GM23338 (cell line): ENCODE results near the gene MAP3K8. TPM values are rescaled to one million over a fixed set of nuclear protein-coding genes. Genes with fewer than 3 reads are reported as not detected.

Experiments used
- ATAC-seq: fragments of 200-7000 bp; cut with Tn5 transposase; 3 replicates; pipeline ENCODE4 v1.9.1; 2020
- DNase-seq: peaks from one replicate; pipeline ENCODE4 v3.0.0-alpha.2; 2015; ENCODE audit warnings: low spot score
- H2AFZ ChIP-seq: fragments of 200-600 bp; sonication (generic); 2 replicates; pipeline ENCODE4 v1.8.0; 2016; ENCODE audit warnings: antibody characterized with exemption, mild to moderate bottlenecking, moderate library complexity
- H3F3A ChIP-seq: fragments of 200-600 bp; sonication (generic); replicated peaks from 2 replicates; pipeline ENCODE4 v1.8.0; 2017; ENCODE audit warnings: antibody characterized with exemption, mixed run types, low read depth
- H3K27ac ChIP-seq: fragments of 200-600 bp; sonication (generic); 2 replicates; pipeline ENCODE4 v1.6.1; 2016; ENCODE audit warnings: low read depth
- H3K27me3 ChIP-seq: fragments of 200-600 bp; sonication (generic); 2 replicates; pipeline ENCODE4 v1.8.0; 2016; ENCODE audit warnings: mild to moderate bottlenecking, mixed run types, moderate library complexity; ENCODE audit not compliant: insufficient read depth
- H3K36me3 ChIP-seq: fragments of 200-600 bp; sonication (generic); 2 replicates; pipeline ENCODE4 v1.8.0; 2016; ENCODE audit warnings: mild to moderate bottlenecking; ENCODE audit not compliant: insufficient read depth
- H3K4me1 ChIP-seq: fragments of 200-600 bp; sonication (generic); 2 replicates; pipeline ENCODE4 v1.8.0; 2016; ENCODE audit warnings: mild to moderate bottlenecking, moderate library complexity; ENCODE audit not compliant: insufficient read depth
- H3K4me2 ChIP-seq: fragments of 200-600 bp; sonication (generic); 2 replicates; pipeline ENCODE4 v1.7.1; 2017; ENCODE audit warnings: mixed run types
- H3K4me3 ChIP-seq: fragments of 200-600 bp; sonication (generic); 2 replicates; pipeline ENCODE4 v1.6.1; 2016; ENCODE audit warnings: mixed run types
- H3K79me2 ChIP-seq: fragments of 200-600 bp; sonication (generic); replicated peaks from 2 replicates; pipeline ENCODE4 v1.8.0; 2017; ENCODE audit warnings: mild to moderate bottlenecking; ENCODE audit not compliant: insufficient read depth
- H3K9me2 ChIP-seq: fragments of 200-600 bp; sonication (generic); 2 replicates; pipeline ENCODE4 v1.8.0; 2017; ENCODE audit not compliant: insufficient read depth
- H4K20me1 ChIP-seq: fragments of 200-600 bp; sonication (generic); replicated peaks from 2 replicates; pipeline ENCODE4 v1.8.0; 2017; ENCODE audit warnings: mild to moderate bottlenecking; ENCODE audit not compliant: insufficient read depth
- H3K27ac Mint-ChIP-seq: 2 replicates; pipeline ENCODE4 v1.8.0; 2020; ENCODE audit warnings: inconsistent platforms, mild to moderate bottlenecking, moderate library complexity, mixed read lengths
- H3K27me3 Mint-ChIP-seq: 3 replicates; pipeline ENCODE4 v1.8.0; 2022; ENCODE audit warnings: low read depth, mild to moderate bottlenecking, moderate library complexity, mixed read lengths, inconsistent platforms; ENCODE audit not compliant: insufficient read depth, poor library complexity
- H3K36me3 Mint-ChIP-seq: 3 replicates; pipeline ENCODE4 v1.8.0; 2021; ENCODE audit warnings: low read depth, mild to moderate bottlenecking, inconsistent platforms, moderate library complexity, mixed read lengths
- H3K4me1 Mint-ChIP-seq: 3 replicates; pipeline ENCODE4 v1.8.0; 2020; ENCODE audit warnings: mild to moderate bottlenecking, inconsistent platforms, mixed read lengths
- H3K4me3 Mint-ChIP-seq: 3 replicates; pipeline ENCODE4 v1.8.0; 2021; ENCODE audit warnings: moderate library complexity, mild to moderate bottlenecking, inconsistent platforms, mixed read lengths
- H3K9me3 Mint-ChIP-seq: 3 replicates; pipeline ENCODE4 v1.8.0; 2020; ENCODE audit warnings: moderate library complexity, mild to moderate bottlenecking, inconsistent platforms, mixed read lengths
- CTCF ChIP-seq, 2 experiments: fragments of 200-600 bp in 1 of 2; sonication (generic) in 1 of 2; conservative IDR thresholded peaks; 2 replicates each; pipeline versions ENCODE4 v1.5.1 to v1.6.1; 2016 to 2017; ENCODE audit warnings: antibody characterized with exemption in 2 of 2, low read depth in 2 of 2, mild to moderate bottlenecking in 2 of 2, moderate library complexity in 1 of 2
- EZH2 ChIP-seq: fragments of 200-600 bp; sonication (generic); IDR thresholded peaks from one replicate; pipeline ENCODE4 v1.8.0; 2017; ENCODE audit warnings: antibody characterized with exemption, mild to moderate bottlenecking, low read depth; ENCODE audit not compliant: unreplicated experiment
- EZH2phosphoT487 ChIP-seq: fragments of 200-600 bp; sonication (generic); IDR thresholded peaks from one replicate; pipeline ENCODE4 v1.8.1; 2018; ENCODE audit warnings: antibody characterized with exemption; ENCODE audit not compliant: unreplicated experiment
- JUNB ChIP-seq: IDR thresholded peaks from one replicate; pipeline ENCODE4 v1.6.1; 2016; ENCODE audit warnings: antibody characterized with exemption; ENCODE audit not compliant: unreplicated experiment
- NANOG ChIP-seq: IDR thresholded peaks from 2 replicates; pipeline ENCODE4 v1.6.1; 2016; ENCODE audit warnings: antibody characterized with exemption, borderline replicate concordance
- STAT1 ChIP-seq: IDR thresholded peaks from one replicate; pipeline ENCODE4 v1.6.1; 2016; ENCODE audit warnings: antibody characterized with exemption; ENCODE audit not compliant: unreplicated experiment
- ZNF331 ChIP-seq: fragments of 250-450 bp; sonication (Bioruptor Pico); IDR thresholded peaks from 2 replicates; pipeline ENCODE4 v1.5.0; 2020; ENCODE audit warnings: low read depth, mild to moderate bottlenecking, moderate library complexity
- ZNF462 ChIP-seq: fragments of 250-450 bp; sonication (Bioruptor Pico); IDR thresholded peaks from 2 replicates; pipeline ENCODE4 v1.5.0; 2020; ENCODE audit warnings: mild to moderate bottlenecking, moderate library complexity
- polyA plus RNA-seq: library from polyadenylated mRNA; unstranded; fragments of >200 nt; fragmentation: Nextera tagmentation; extraction: Ambion mirVana; gene quantifications from 2 replicates; pipeline ENCODE4 v1.2.1, GENCODE V29; 2016
- total RNA-seq: library from RNA; depleted of rRNA; stranded (reverse); fragments of >200 nt; shearing (Covaris generic); gene quantifications from 2 replicates; pipeline ENCODE4 v1.2.3, GENCODE V29; 2014
- TF ChIP-seq, protein P1 (sequence below): IDR thresholded peaks from one replicate; pipeline ENCODE4 v1.6.1; 2018; ENCODE audit warnings: antibody characterized with exemption; ENCODE audit not compliant: unreplicated experiment
- TF ChIP-seq, protein P2 (sequence below): IDR thresholded peaks from 2 replicates; pipeline ENCODE4 v1.6.1; 2016; ENCODE audit warnings: antibody characterized with exemption

MAP3K8 gene
- total and polyA plus RNA-seq, 2 experiments from 2014 or later, result 3.5 to 5.0 TPM

DNA sequence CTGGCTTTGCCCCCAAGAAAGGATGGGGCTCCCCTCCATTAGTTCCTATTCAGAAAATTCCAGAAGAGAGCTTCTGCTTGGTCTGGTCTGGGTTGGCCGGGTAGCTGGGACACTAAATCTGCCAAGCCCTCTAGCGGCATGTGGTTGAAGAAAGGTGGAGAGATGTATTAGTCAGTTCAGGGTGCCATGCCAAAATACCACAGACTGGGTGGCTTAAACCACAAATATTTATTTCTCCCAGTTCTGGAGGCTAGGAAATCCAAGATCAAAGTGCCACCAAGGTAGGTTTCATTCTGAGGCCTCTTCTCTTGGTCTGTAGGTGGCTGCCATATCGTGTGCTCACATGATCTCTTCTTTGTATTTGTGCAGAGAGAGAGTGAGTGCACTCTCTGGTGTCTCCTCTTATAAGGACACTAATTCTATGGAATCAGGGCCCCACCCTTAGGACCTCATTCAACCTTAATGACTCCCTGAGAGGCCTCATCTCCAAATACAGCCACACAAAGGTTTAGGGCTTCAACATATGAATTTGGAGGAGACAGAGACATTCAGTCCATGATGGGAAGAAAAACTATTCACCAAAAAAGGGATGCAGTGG lies 46.2 kb upstream of the MAP3K8 start:
- peaks cover 10% of the 10 kb centered on the region for H3K27me3 Mint-ChIP-seq
- H3K27ac Mint-ChIP-seq, result no peak overlapping the region
- H3K27ac ChIP-seq, result no peak overlapping the region
- no peaks in the 10 kb centered on the region for H4K20me1 ChIP-seq
- H3K4me3 ChIP-seq, result no peak overlapping the region
- no peak overlapping the region for H3K4me3 Mint-ChIP-seq
- H3K4me2 ChIP-seq, result no peak overlapping the region
- no peaks in the 10 kb centered on the region for H3K79me2 ChIP-seq
- H3F3A ChIP-seq, result no peaks in the 10 kb centered on the region
- H3K4me1 Mint-ChIP-seq, result peaks cover 15% of the 10 kb centered on the region; the same call in 2 of the 3 replicates
- no peak overlapping the region for H2AFZ ChIP-seq
- H3K27me3 ChIP-seq, result no peaks in the 10 kb centered on the region
- H3K9me3 Mint-ChIP-seq, result no peaks in the 10 kb centered on the region
- no peaks in the 10 kb centered on the region; the same call in 1 of the 2 replicates for H3K4me1 ChIP-seq
- H3K9me2 ChIP-seq, result no peaks in the 10 kb centered on the region
- ATAC-seq (no peak), DNase-seq (no peak)
- H3K36me3 Mint-ChIP-seq, result no peaks in the 10 kb centered on the region
- TF ChIP-seq EZH2 (no peak), NANOG (no peak), JUNB (no peak), CTCF (conservative IDR thresholded peaks at IDR 0.05; ENCODE audit: low read depth in 2 of 2) (no peak), ZNF462 (no peak), ZNF331 (CRISPR knock-in tag) (no peak), STAT1 (no peak), EZH2phosphoT487 (no peak)
- TF ChIP-seq, protein P1, sequence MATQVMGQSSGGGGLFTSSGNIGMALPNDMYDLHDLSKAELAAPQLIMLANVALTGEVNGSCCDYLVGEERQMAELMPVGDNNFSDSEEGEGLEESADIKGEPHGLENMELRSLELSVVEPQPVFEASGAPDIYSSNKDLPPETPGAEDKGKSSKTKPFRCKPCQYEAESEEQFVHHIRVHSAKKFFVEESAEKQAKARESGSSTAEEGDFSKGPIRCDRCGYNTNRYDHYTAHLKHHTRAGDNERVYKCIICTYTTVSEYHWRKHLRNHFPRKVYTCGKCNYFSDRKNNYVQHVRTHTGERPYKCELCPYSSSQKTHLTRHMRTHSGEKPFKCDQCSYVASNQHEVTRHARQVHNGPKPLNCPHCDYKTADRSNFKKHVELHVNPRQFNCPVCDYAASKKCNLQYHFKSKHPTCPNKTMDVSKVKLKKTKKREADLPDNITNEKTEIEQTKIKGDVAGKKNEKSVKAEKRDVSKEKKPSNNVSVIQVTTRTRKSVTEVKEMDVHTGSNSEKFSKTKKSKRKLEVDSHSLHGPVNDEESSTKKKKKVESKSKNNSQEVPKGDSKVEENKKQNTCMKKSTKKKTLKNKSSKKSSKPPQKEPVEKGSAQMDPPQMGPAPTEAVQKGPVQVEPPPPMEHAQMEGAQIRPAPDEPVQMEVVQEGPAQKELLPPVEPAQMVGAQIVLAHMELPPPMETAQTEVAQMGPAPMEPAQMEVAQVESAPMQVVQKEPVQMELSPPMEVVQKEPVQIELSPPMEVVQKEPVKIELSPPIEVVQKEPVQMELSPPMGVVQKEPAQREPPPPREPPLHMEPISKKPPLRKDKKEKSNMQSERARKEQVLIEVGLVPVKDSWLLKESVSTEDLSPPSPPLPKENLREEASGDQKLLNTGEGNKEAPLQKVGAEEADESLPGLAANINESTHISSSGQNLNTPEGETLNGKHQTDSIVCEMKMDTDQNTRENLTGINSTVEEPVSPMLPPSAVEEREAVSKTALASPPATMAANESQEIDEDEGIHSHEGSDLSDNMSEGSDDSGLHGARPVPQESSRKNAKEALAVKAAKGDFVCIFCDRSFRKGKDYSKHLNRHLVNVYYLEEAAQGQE, result no peak
- TF ChIP-seq, protein P2, sequence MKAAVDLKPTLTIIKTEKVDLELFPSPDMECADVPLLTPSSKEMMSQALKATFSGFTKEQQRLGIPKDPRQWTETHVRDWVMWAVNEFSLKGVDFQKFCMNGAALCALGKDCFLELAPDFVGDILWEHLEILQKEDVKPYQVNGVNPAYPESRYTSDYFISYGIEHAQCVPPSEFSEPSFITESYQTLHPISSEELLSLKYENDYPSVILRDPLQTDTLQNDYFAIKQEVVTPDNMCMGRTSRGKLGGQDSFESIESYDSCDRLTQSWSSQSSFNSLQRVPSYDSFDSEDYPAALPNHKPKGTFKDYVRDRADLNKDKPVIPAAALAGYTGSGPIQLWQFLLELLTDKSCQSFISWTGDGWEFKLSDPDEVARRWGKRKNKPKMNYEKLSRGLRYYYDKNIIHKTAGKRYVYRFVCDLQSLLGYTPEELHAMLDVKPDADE, result no peak
- no peaks in the 10 kb centered on the region for H3K36me3 ChIP-seq
